C1 segment of cervical spinal cord (tissue), 14 donors: Measurements from ENCODE around the gene DNHD1.
"Not testable (repeated sequence)": the region's sequence is repeated elsewhere in the genome, so short reads cannot be mapped to it uniquely, and the experiment has no call there.

ENCODE experiments used
- DNase-seq, 14 donors: peaks; one replicate each; lab custom pipeline; 2025; lab: John Stamatoyannopoulos, UW

Gene DNHD1

GRCh38 chr11:6481012-6481923 lies 15.8 kb upstream of the DNHD1 start, which contains the start of the genes ARFIP2 and TIMM10B:
Gene ARFIP2, minus strand, starts transcription at chr11:6481331. Its CDS starts 910 bp downstream, at chr11:6480421.
Gene TIMM10B, plus strand, starts transcription at chr11:6481501. Its CDS starts 16 bp downstream, at chr11:6481517.
- peak; percentile 70 to 99 (median 94) for DNase-seq

GRCh38 chr11:6481924-6482275 lies 15.2 kb upstream of the DNHD1 start:
- DNase-seq: no peak

- no peak for DNase-seq
Observed at GRCh38 chr11:6482441-6482840, 14.6 kb upstream of the DNHD1 start.

- DNase-seq: no peak
Observed at GRCh38 chr11:6483015-6483414, 14.1 kb upstream of the DNHD1 start.

DNA sequence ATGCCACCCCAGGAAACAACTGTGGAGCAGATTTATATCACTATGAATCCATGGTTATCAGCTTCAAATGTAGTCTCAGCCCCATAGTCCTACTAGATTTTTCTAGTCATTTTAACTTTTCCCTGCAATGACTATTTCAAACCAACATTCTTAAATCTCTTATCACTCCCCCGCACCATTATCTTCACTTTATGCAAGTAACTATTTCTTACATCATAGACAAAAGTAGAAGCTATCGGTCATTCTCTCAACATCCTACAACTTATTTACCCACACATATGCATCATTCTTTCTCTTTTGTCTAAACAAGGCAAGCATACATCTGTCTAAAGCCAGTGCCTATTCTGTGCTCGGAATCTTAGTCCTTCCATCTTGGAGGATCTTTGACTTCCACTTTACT lies 11.4 kb upstream of the DNHD1 start:
- DNase-seq: no peak

- DNase-seq: no peak
Observed at GRCh38 chr11:6486256-6486655, 10.8 kb upstream of the DNHD1 start.

- no peak for DNase-seq
Observed at GRCh38 chr11:6486938-6487337, 10.1 kb upstream of the DNHD1 start.

DNA sequence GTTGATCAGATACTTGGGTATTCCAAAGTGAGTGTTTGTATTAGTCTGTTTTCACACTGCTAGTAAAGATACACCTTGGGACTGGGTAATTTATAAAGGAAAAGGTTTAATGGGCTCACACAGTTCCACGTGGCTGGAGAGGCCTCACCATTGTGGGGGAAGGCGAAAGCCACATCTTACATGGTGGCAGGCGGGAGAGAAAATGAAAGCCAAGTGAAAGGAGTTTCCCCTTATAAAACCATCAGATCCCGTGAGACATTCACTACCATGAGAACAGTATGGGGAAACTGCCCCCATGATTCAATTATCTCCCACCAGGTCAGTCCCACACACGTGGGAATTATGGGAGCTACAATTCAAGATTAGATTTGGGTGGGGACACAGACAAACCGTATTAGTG lies 8.7 kb upstream of the DNHD1 start:
- no peak for DNase-seq

GRCh38 chr11:6488821-6489220 lies 8.3 kb upstream of the DNHD1 start:
- DNase-seq: no peak

GRCh38 chr11:6489306-6489705 lies 7.8 kb upstream of the DNHD1 start:
- no peak for DNase-seq

DNA sequence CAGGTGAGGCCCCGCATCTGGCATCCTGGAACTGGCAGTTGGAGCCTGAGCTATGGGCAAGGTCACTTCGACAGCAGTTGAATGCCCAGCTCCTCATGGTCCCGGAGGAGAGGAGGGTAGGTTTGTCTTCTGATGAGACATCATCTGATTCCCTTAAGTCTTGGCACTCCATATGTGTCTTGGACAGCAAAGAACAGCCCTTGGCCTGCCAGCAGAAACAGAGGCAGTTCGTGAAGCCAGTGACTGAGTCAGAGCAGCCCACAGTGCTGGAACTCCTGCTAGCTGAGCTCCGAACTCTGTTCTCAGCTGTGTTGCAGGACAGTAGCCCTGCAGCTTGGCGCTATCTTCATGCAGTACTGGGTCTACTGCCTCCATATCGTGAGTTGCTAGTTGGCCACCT lies 1.0 kb downstream of the DNHD1 start:
- DNase-seq: peak in 1 of 14 donors; percentile 44

- DNase-seq: no peak
Observed at GRCh38 chr11:6498544-6498943, 1.5 kb downstream of the DNHD1 start.

GRCh38 chr11:6502382-6502781 lies 5.3 kb downstream of the DNHD1 start:
- no peak for DNase-seq

DNA sequence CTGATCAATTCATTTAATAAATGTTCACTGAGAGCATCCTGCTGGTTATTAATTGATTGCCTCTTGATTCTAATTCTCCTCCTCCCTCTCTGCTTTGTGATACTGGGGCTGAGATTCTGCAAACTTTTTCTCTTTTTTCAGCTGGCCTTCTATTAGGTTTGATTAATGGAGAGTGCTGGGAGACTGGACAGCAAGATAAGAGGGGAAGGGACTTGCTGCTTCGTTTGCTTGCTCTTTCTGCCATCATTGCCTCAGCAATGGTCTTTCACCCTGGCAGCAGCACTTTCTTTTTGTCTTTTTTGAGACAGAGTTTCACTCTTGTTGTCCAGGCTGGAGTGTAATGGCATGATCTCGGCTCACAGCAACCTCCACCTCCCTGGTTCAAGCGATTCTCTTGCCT lies 7.1 kb downstream of the DNHD1 start:
- no peak for DNase-seq

GRCh38 chr11:6505577-6506240 lies 8.6 kb downstream of the DNHD1 start:
- peak in 2 of 14 donors; percentile 5 to 19 for DNase-seq

DNA sequence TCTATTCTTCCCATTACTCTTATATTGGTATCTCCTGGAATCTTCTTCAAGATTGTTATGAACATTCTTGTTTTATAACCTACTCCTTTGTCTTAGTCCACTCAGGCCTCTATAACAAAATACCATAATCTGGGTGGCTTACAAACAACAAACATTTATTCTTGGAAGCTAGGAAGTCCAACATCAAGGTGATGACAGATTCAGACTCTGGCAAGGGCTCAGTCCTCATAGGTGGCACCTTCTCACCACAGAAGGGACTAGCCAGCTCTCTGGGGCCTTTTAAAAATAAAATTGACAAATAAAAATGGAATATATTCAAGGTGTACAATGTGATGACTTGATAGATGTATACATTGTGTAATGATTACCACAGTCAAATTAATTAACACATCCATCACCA lies 19.8 kb downstream of the DNHD1 start:
- no peak for DNase-seq

GRCh38 chr11:6520265-6520664 lies 23.2 kb downstream of the DNHD1 start:
- DNase-seq: no peak

- DNase-seq: not testable (repeated sequence)
Observed at GRCh38 chr11:6521946-6522345, 24.9 kb downstream of the DNHD1 start.

- no peak for DNase-seq
Observed at GRCh38 chr11:6523253-6523652, 26.2 kb downstream of the DNHD1 start.

- DNase-seq: no peak
Observed at GRCh38 chr11:6526411-6527135, 29.5 kb downstream of the DNHD1 start.

GRCh38 chr11:6529266-6529665 lies 32.2 kb downstream of the DNHD1 start:
- no peak for DNase-seq

DNA sequence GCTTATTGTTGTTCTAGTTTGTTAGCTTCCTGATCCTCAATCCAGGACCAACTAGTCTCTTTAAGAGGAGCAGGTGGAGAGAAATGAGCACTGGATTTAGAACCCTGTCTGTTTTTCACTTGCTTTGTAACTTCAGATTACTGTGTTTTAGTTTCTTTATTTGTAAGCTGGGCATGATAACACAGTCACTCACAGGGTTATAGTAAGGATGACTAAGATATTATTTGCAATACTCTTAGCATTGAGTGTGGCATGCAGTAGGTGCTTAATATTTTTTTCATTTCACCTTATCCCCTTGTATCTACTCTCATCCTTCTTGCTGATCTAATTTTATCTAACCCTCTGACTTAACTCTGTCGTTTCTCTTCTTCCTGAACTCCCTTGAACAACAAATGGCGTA lies 33.8 kb downstream of the DNHD1 start:
- DNase-seq: no peak
